ENCODE results near the gene AAGAB.
"Not testable (repeated sequence)": the region's sequence is repeated elsewhere in the genome, so short reads cannot be mapped to it uniquely, and the experiment has no call there.

AAGAB gene

GRCh38 chr15:67168694-67169093 lies 85.8 kb downstream of the AAGAB start:
- DNase-seq: no peak

GRCh38 chr15:67167091-67167490 lies 87.4 kb downstream of the AAGAB start:
- no peak for DNase-seq

- no peak for DNase-seq
Measured at GRCh38 chr15:67166280-67167009, 88.0 kb downstream of the AAGAB start.

GRCh38 chr15:67165254-67166253 lies 88.9 kb downstream of the AAGAB start:
- no peak for DNase-seq

- no peak for DNase-seq
Measured at GRCh38 chr15:67164811-67165253, 89.6 kb downstream of the AAGAB start.

- no peak for DNase-seq
Measured at GRCh38 chr15:67164401-67164791, 90.1 kb downstream of the AAGAB start.

GRCh38 chr15:67163180-67163579 lies 91.3 kb downstream of the AAGAB start:
- DNase-seq: no peak

GRCh38 chr15:67161881-67162280 lies 92.6 kb downstream of the AAGAB start:
- no peak for DNase-seq

GRCh38 chr15:67161412-67161811 lies 93.0 kb downstream of the AAGAB start:
- no peak for DNase-seq

GRCh38 chr15:67158367-67158766 lies 96.1 kb downstream of the AAGAB start:
- DNase-seq: no peak

GRCh38 chr15:67157521-67158252 lies 96.8 kb downstream of the AAGAB start:
- DNase-seq: no peak

GRCh38 chr15:67156834-67157233 lies 97.6 kb downstream of the AAGAB start:
- no peak for DNase-seq

- DNase-seq: no peak
Measured at GRCh38 chr15:67156426-67156825, 98.0 kb downstream of the AAGAB start.

- no peak for DNase-seq
Measured at GRCh38 chr15:67154249-67154648, 100.2 kb downstream of the AAGAB start.

- not testable (repeated sequence) for DNase-seq
Measured at GRCh38 chr15:67153044-67153443, 101.4 kb downstream of the AAGAB start.

GRCh38 chr15:67152429-67152828 lies 102.0 kb downstream of the AAGAB start:
- no peak for DNase-seq

Measured in amniotic stem cell (primary cell).